ENCODE measurements around the gene MACROD2. TPM values are rescaled to one million over a fixed set of nuclear protein-coding genes. Genes with fewer than 3 reads are reported as not detected.

MACROD2 gene
- total RNA-seq, 4 donors from 2014 or later, result 10.0 to 24.0 (median 17.0) TPM

GRCh38 chr20:15836634-15837033, 1841.3 kb downstream of the MACROD2 start:
- TF ChIP-seq CTCF (IDR thresholded peaks at IDR 0.05), result no peak
- no peak for TF ChIP-seq POLR2A (IDR thresholded peaks at IDR 0.05)
- 80% methylated on average over 2 of the region's 2 CpGs for WGBS, 2 donors
- no peak for DNase-seq (ENCODE audit: low spot score in 2 of 2)
- intact Hi-C loops (cut with DNase I; ENCODE audit: low total_unique reads), result no loop called here
- no peak overlapping the region for H3K4me3 ChIP-seq (ENCODE audit: low read depth, poor library complexity, severe bottlenecking)

GRCh38 chr20:15837563-15837962, 1842.2 kb downstream of the MACROD2 start:
- intact Hi-C loops (cut with DNase I; ENCODE audit: low total_unique reads), result no loop called here
- no peak overlapping the region for H3K4me3 ChIP-seq (ENCODE audit: low read depth, poor library complexity, severe bottlenecking)
- WGBS, 2 donors, result 86 to 92% methylated on average over 3 of the region's 3 CpGs
- no peak for DNase-seq (ENCODE audit: low spot score in 2 of 2)
- no peak for TF ChIP-seq POLR2A (IDR thresholded peaks at IDR 0.05)
- no peak for TF ChIP-seq CTCF (IDR thresholded peaks at IDR 0.05)

- intact Hi-C loops (cut with DNase I; ENCODE audit: low total_unique reads), result no loop called here
- WGBS, 2 donors, result 82 to 89% methylated on average over 2 of the region's 2 CpGs
- TF ChIP-seq POLR2A (IDR thresholded peaks at IDR 0.05) (no peak), CTCF (IDR thresholded peaks at IDR 0.05) (no peak)
- H3K4me3 ChIP-seq (ENCODE audit: low read depth, poor library complexity, severe bottlenecking), result no peak overlapping the region
- no peak for DNase-seq (ENCODE audit: low spot score in 2 of 2)
Observed at GRCh38 chr20:15838466-15838865, 1843.2 kb downstream of the MACROD2 start.

GRCh38 chr20:15840636-15841301, 1845.5 kb downstream of the MACROD2 start:
- no peak for DNase-seq (ENCODE audit: low spot score in 2 of 2)
- 37 to 49% methylated on average over 4 of the region's 4 CpGs for WGBS, 2 donors
- TF ChIP-seq CTCF (IDR thresholded peaks at IDR 0.05) (no peak), POLR2A (IDR thresholded peaks at IDR 0.05) (no peak)
- intact Hi-C loops (cut with DNase I; ENCODE audit: low total_unique reads), result no loop called here
- H3K4me3 ChIP-seq (ENCODE audit: low read depth, poor library complexity, severe bottlenecking), result no peak overlapping the region

GRCh38 chr20:15842872-15843271, 1847.6 kb downstream of the MACROD2 start:
- no peak overlapping the region for H3K4me3 ChIP-seq (ENCODE audit: low read depth, poor library complexity, severe bottlenecking)
- intact Hi-C loops (cut with DNase I; ENCODE audit: low total_unique reads), result no loop called here
- TF ChIP-seq POLR2A (IDR thresholded peaks at IDR 0.05) (no peak), CTCF (IDR thresholded peaks at IDR 0.05) (no peak)
- no peak for DNase-seq (ENCODE audit: low spot score in 2 of 2)
- WGBS, 2 donors, result 65 to 86% methylated on average over 1 of the region's 1 CpG

- intact Hi-C loops (cut with DNase I; ENCODE audit: low total_unique reads), result no loop called here
- H3K4me3 ChIP-seq (ENCODE audit: low read depth, poor library complexity, severe bottlenecking), result no peak overlapping the region
- 70 to 78% methylated on average over 1 of the region's 1 CpG for WGBS, 2 donors
- no peak for TF ChIP-seq CTCF (IDR thresholded peaks at IDR 0.05)
- no peak for TF ChIP-seq POLR2A (IDR thresholded peaks at IDR 0.05)
- DNase-seq (ENCODE audit: low spot score in 2 of 2), result no peak
Observed at GRCh38 chr20:15843777-15844176, 1848.5 kb downstream of the MACROD2 start.
